LNCaP clone FGC (cell line): ENCODE results near the gene KRT12.

ENCODE experiments used
- DNase-seq: peaks from one replicate; pipeline ENCODE4 v3.0.0-alpha.2; 2011; ENCODE audit warnings: low read depth
- H3K4me3 ChIP-seq: 2 replicates; pipeline ENCODE4 v1.5.1; 2011; ENCODE audit warnings: mild to moderate bottlenecking, low read depth, low read length, control low read depth
- CTCF ChIP-seq: IDR thresholded peaks from 2 replicates; pipeline ENCODE4 v1.5.1; 2012; ENCODE audit warnings: mild to moderate bottlenecking; ENCODE audit not compliant: control insufficient read depth, insufficient read depth; ENCODE audit errors: extremely low read depth

The KRT12 gene

GRCh38 chr17:40849723-40850122, 17.3 kb downstream of the KRT12 start:
- TF ChIP-seq CTCF = no peak
- no peak overlapping the region for H3K4me3 ChIP-seq
- no peak for DNase-seq

GRCh38 chr17:40848583-40849235, 18.3 kb downstream of the KRT12 start:
- no peak for TF ChIP-seq CTCF
- H3K4me3 ChIP-seq = no peak overlapping the region
- no peak for DNase-seq

- H3K4me3 ChIP-seq = no peak overlapping the region
- no peak for DNase-seq
- no peak for TF ChIP-seq CTCF
These were observed 20.4 kb downstream of the KRT12 start for GRCh38 chr17:40846515-40847144.

GRCh38 chr17:40844671-40845107, 22.3 kb downstream of the KRT12 start:
- DNase-seq = no peak
- TF ChIP-seq CTCF = no peak
- no peak overlapping the region for H3K4me3 ChIP-seq

- DNase-seq = no peak
- TF ChIP-seq CTCF = no peak
- no peak overlapping the region for H3K4me3 ChIP-seq
These were observed 23.8 kb downstream of the KRT12 start for GRCh38 chr17:40843242-40843641.

GRCh38 chr17:40841246-40841645, 25.8 kb downstream of the KRT12 start:
- H3K4me3 ChIP-seq = no peak overlapping the region
- TF ChIP-seq CTCF = no peak
- no peak for DNase-seq

- DNase-seq = no peak
- no peak for TF ChIP-seq CTCF
- H3K4me3 ChIP-seq = no peak overlapping the region
These were observed 27.8 kb downstream of the KRT12 start for GRCh38 chr17:40839194-40839593.
